ENCODE results near the gene CNBP. TPM values are rescaled to one million over a fixed set of nuclear protein-coding genes. Genes with fewer than 3 reads are reported as not detected.
"Not testable (repeated sequence)": the region's sequence is repeated elsewhere in the genome, so short reads cannot be mapped to it uniquely, and the experiment has no call there.

The CNBP gene
- polyA plus RNA-seq, 4 donors: 339 to 443 (median 395) TPM

- DNase-seq (ENCODE audit: low read depth in 4 of 4, low spot score in 3 of 4): not testable (repeated sequence)
These were observed 47.4 kb downstream of the CNBP start for GRCh38 chr3:129136275-129136674.

- DNase-seq (ENCODE audit: low read depth in 4 of 4, low spot score in 3 of 4): no peak
These were observed 51.4 kb downstream of the CNBP start for GRCh38 chr3:129132097-129132866.

GRCh38 chr3:129131465-129132088 lies 52.1 kb downstream of the CNBP start:
- DNase-seq (ENCODE audit: low read depth in 4 of 4, low spot score in 3 of 4): no peak

GRCh38 chr3:129130291-129130813 lies 53.3 kb downstream of the CNBP start:
- no peak for DNase-seq (ENCODE audit: low read depth in 4 of 4, low spot score in 3 of 4)

- DNase-seq (ENCODE audit: low read depth in 4 of 4, low spot score in 3 of 4): no peak
These were observed 55.1 kb downstream of the CNBP start for GRCh38 chr3:129128357-129129155.

GRCh38 chr3:129126726-129127280 lies 56.9 kb downstream of the CNBP start:
- DNase-seq (ENCODE audit: low read depth in 4 of 4, low spot score in 3 of 4): no peak

GRCh38 chr3:129123314-129124060 lies 60.2 kb downstream of the CNBP start:
- DNase-seq (ENCODE audit: low read depth in 4 of 4, low spot score in 3 of 4): no peak

- no peak for DNase-seq (ENCODE audit: low read depth in 4 of 4, low spot score in 3 of 4)
These were observed 61.2 kb downstream of the CNBP start for GRCh38 chr3:129122412-129123011.

GRCh38 chr3:129121792-129122411 lies 61.8 kb downstream of the CNBP start, which contains the start of gene RAB43:
Gene RAB43 (minus strand): TSS chr3:129121804. CDS start chr3:129121489, 315 bp downstream.
- DNase-seq (ENCODE audit: low read depth in 4 of 4, low spot score in 3 of 4): peak; percentile 78 to 85 (median 82)

- no peak for DNase-seq (ENCODE audit: low read depth in 4 of 4, low spot score in 3 of 4)
These were observed 62.5 kb downstream of the CNBP start for GRCh38 chr3:129121016-129121791.

GRCh38 chr3:129120254-129121004 lies 63.3 kb downstream of the CNBP start:
- DNase-seq (ENCODE audit: low read depth in 4 of 4, low spot score in 3 of 4): peak; percentile 65 to 87 (median 75)

GRCh38 chr3:129119365-129120100 lies 64.2 kb downstream of the CNBP start:
- no peak for DNase-seq (ENCODE audit: low read depth in 4 of 4, low spot score in 3 of 4)

GRCh38 chr3:129118745-129119144 lies 65.0 kb downstream of the CNBP start:
- no peak for DNase-seq (ENCODE audit: low read depth in 4 of 4, low spot score in 3 of 4)

All from left renal pelvis (tissue), 4 donors.